ENCODE measurements around the gene WASHC3. TPM values are rescaled to one million over a fixed set of nuclear protein-coding genes. Genes with fewer than 3 reads are reported as not detected.

WASHC3 gene
- total and polyA plus RNA-seq, 10 of the 15 experiments (the other 5 are each of a cell fraction or from before 2014, with no cell fraction given) = 18.8 to 106 (median 64.3) TPM

GRCh38 chr12:102067574-102068258 is 5.9 kb upstream of the WASHC3 start:
- ChIA-PET POLR2A (interaction anchor here (0.6 kb wide), 1 partner anchor 56 kb away, joined by 3 read pairs; no protein-coding TSS in a partner anchor), CTCF (interaction anchor here (0.6 to 1.2 kb wide), 3 partner anchors 28 to 674 kb away, joined by 3 to 6 read pairs (median 3); no protein-coding TSS in a partner anchor), RAD21 (ENCODE audit: unreplicated experiment) (interaction anchor here (1.0 to 1.4 kb wide), 2 partner anchors 14 to 26 kb away, joined by 3 read pairs; no protein-coding TSS in a partner anchor), SMC1A (ENCODE audit: uncharacterized antibody, unreplicated experiment) (interaction anchor here (1.0 to 1.4 kb wide), 3 partner anchors 9 to 83 kb away, joined by 3 to 4 read pairs (median 3); no protein-coding TSS in a partner anchor)
- Histone ChIP-seq H3K9ac (ENCODE audit: control insufficient read depth, insufficient read depth, low read length) (no peak overlapping the region), H3K9me3 (replicated peaks; ENCODE audit: control insufficient read depth, insufficient read depth, low read length) (no peaks in the 10 kb centered on the region), H2AFZ (ENCODE audit: control insufficient read depth, low read depth, low read length) (no peak overlapping the region), H3K36me3 (ENCODE audit: control insufficient read depth in 2 of 2, insufficient read depth in 2 of 2, low read length in 1 of 2) (peaks cover 0 to 4% of the 10 kb centered on the region in 2 experiments; a peak in 1 of 4 replicates), H3K4me2 (ENCODE audit: control insufficient read depth, insufficient read depth) (no peak overlapping the region), H3K4me3 (no peak overlapping the region), H4K20me1 (ENCODE audit: control insufficient read depth, insufficient read depth) (no peaks in the 10 kb centered on the region), H3K4me1 (ENCODE audit: control insufficient read depth, insufficient read depth, low read length) (no peaks in the 10 kb centered on the region), H3K27ac (ENCODE audit: control insufficient read depth, insufficient read depth) (no peak overlapping the region), H3K79me2 (ENCODE audit: control insufficient read depth, insufficient read depth, low read length) (no peaks in the 10 kb centered on the region), H3K27me3 (replicated peaks in 1 of 2; ENCODE audit: control insufficient read depth in 2 of 2, insufficient read depth in 2 of 2, low read length in 1 of 2) (no peaks in the 10 kb centered on the region)
- TF ChIP-seq DPF2 (IDR thresholded peaks at IDR 0.05) (0 out of 2 replicates have a peak, but pooled peaks have one; percentile 23), E2F8 (IDR thresholded peaks at IDR 0.05; ENCODE audit: low read depth, partially characterized antibody) (no peak), ZNF384 (IDR thresholded peaks at IDR 0.05; ENCODE audit: borderline replicate concordance, low read depth, low read length) (0 out of 2 replicates have a peak, but pooled peaks have one; percentile 26), BCL11A (IDR thresholded peaks at IDR 0.05; ENCODE audit: low read depth, low read length) (peak; percentile 44; the same call in 1 of the 2 replicates), MTA2 (IDR thresholded peaks at IDR 0.05; ENCODE audit: low read depth) (peak; percentile 45; the same call in 1 of the 2 replicates), SMC3 (IDR thresholded peaks at IDR 0.05; ENCODE audit: borderline replicate concordance, low read length) (no peak)
- BruUV-seq (replicated peaks) = no TSS peak
- FAIRE-seq (no peak), ATAC-seq (peak; percentile 63), DNase-seq (ENCODE audit: low read depth, low spot score) (no peak)
- in situ Hi-C loops (cut with MboI) (no loop called here), intact Hi-C loops (cut with micrococcal nuclease; ENCODE audit: unreplicated experiment) (loop anchor here (10.0 kb wide), 1 partner anchor 293 kb away; no protein-coding TSS in a partner anchor)
- WGBS (ENCODE audit: insufficient coverage, insufficient replicate concordance, low lambda C conversion rate, missing lambda C conversion rate) = 73% methylated on average over 5 of the region's 5 CpGs
